K562 (cell line): ENCODE measurements around the gene NOP14. TPM values are rescaled to one million over a fixed set of nuclear protein-coding genes. Genes with fewer than 3 reads are reported as not detected.

Source experiments
- ATAC-seq: fragments of 200-7000 bp; cut with Tn5 transposase; 3 replicates; pipeline ENCODE4 v1.9.1; 2020; ENCODE audit warnings: moderate library complexity
- BruUV-seq: library from RNA; stranded (reverse); fragments of 400-500 nt; replicated peaks from 2 replicates; lab custom pipeline; 2021; lab: Mats Ljungman, UMichigan
- CTCF ChIA-PET: fragments of 300-600 bp; formaldehyde crosslinking; extraction: SDS; loops from one replicate; lab custom pipeline; 2021; ENCODE audit warnings: low intra/inter-chr PET ratio; lab: Yijun Ruan, JAX
- POLR2A ChIA-PET: fragments of 300-600, 350-650 bp; sonication (Branson Sonifier 250); formaldehyde crosslinking; extraction: SDS; loops from one replicate; lab custom pipeline; 2021; ENCODE audit warnings: antibody characterized with exemption, inconsistent platforms; lab: Yijun Ruan, JAX
- DNase-seq, 4 experiments: peaks; one replicate each; pipeline versions ENCODE4 v3.0.0 to v3.0.0-alpha.2; 2011 to 2018; ENCODE audit warnings: low spot score in 3 of 4, mixed read lengths in 3 of 4; ENCODE audit errors: extremely low read depth in 1 of 4
- FAIRE-seq: peaks from 2 replicates; lab custom pipeline; 2011; peaks lifted over from hg19 to GRCh38; lab: Jason Lieb, UNC
- H2AFZ ChIP-seq: 2 replicates; pipeline ENCODE4 v1.6.0; 2011; ENCODE audit warnings: low read depth, low read length, control low read depth, inconsistent platforms
- H3K27ac ChIP-seq: fragments of 200-600 bp; 3 replicates; pipeline ENCODE4 v1.8.0; 2011; ENCODE audit warnings: low read depth, mild to moderate bottlenecking, control low read depth, inconsistent platforms, low read length, moderate library complexity, mixed read lengths; ENCODE audit errors: extremely low read depth
- H3K27me3 ChIP-seq, 2 experiments: fragments of 300-600 bp in 1 of 2; 2 replicates in 1 of 2; 3 replicates in 1 of 2; pipeline versions ENCODE4 v1.6.0 to v1.8.0; 2011; ENCODE audit warnings: inconsistent platforms in 2 of 2, low read length in 2 of 2, mild to moderate bottlenecking in 1 of 2, mixed read lengths in 1 of 2, moderate library complexity in 1 of 2; ENCODE audit not compliant: control insufficient read depth in 2 of 2, insufficient read depth in 2 of 2
- H3K36me3 ChIP-seq: fragments of 300-600 bp; 3 replicates; pipeline ENCODE4 v1.8.0; 2011; ENCODE audit warnings: mild to moderate bottlenecking, low read length, inconsistent platforms; ENCODE audit not compliant: control insufficient read depth, insufficient read depth
- H3K4me1 ChIP-seq, 2 experiments: fragments of 200-600 bp in 1 of 2; replicated peaks in 1 of 2; 2 replicates in 1 of 2; 3 replicates in 1 of 2; pipeline versions ENCODE4 v1.5.1 to v1.8.0; 2011; ENCODE audit warnings: inconsistent platforms in 2 of 2, low read length in 2 of 2, mild to moderate bottlenecking in 1 of 2, mixed read lengths in 1 of 2, moderate library complexity in 1 of 2; ENCODE audit not compliant: control insufficient read depth in 2 of 2, insufficient read depth in 2 of 2
- H3K4me2 ChIP-seq: 2 replicates; pipeline ENCODE4 v1.6.1; 2011; ENCODE audit warnings: low read length, control low read depth, inconsistent platforms, mixed read lengths; ENCODE audit not compliant: insufficient read depth
- H3K4me3 ChIP-seq: fragments of 200-600 bp; sonication (generic), shearing (Covaris generic); 2 replicates; pipeline ENCODE4 v1.5.1; 2016; ENCODE audit warnings: control low read depth, inconsistent platforms
- H3K79me2 ChIP-seq: fragments of 200-600 bp; 3 replicates; pipeline ENCODE4 v1.8.0; 2011; ENCODE audit warnings: low read length, inconsistent platforms; ENCODE audit not compliant: control insufficient read depth, insufficient read depth
- H3K9ac ChIP-seq, 2 experiments: 2 replicates each; pipeline versions ENCODE4 v1.6.0 to v1.6.1; 2011; ENCODE audit warnings: low read depth in 2 of 2, low read length in 2 of 2, control low read depth in 1 of 2, inconsistent platforms in 1 of 2, mild to moderate bottlenecking in 1 of 2, mixed read lengths in 1 of 2; ENCODE audit not compliant: insufficient read depth in 1 of 2
- H3K9me1 ChIP-seq: one replicate; pipeline ENCODE4 v1.6.0; 2011; ENCODE audit warnings: inconsistent platforms, mild to moderate bottlenecking, low read length, moderate library complexity; ENCODE audit not compliant: control insufficient read depth, insufficient read depth
- H3K9me3 ChIP-seq: replicated peaks from 2 replicates; pipeline ENCODE4 v1.5.1; 2011; ENCODE audit warnings: low read depth, low read length, inconsistent platforms; ENCODE audit not compliant: control insufficient read depth, insufficient read depth
- H4K20me1 ChIP-seq: replicated peaks from 2 replicates; pipeline ENCODE4 v1.6.1; 2011; ENCODE audit warnings: low read length, inconsistent platforms, mixed read lengths; ENCODE audit not compliant: control insufficient read depth, insufficient read depth
- FIP1L1 ChIP-seq: fragments of 200-400 bp; formaldehyde crosslinking; IDR thresholded peaks from 2 replicates; pipeline ENCODE4 v1.6.1; 2018; ENCODE audit warnings: mild to moderate bottlenecking, low read depth, low read length; ENCODE audit not compliant: poor library complexity, severe bottlenecking
- HDAC3 ChIP-seq: fragments of 450-650 bp; IDR thresholded peaks from 2 replicates; pipeline ENCODE4 v1.6.1; 2018; ENCODE audit warnings: borderline replicate concordance, mild to moderate bottlenecking, moderate library complexity; ENCODE audit not compliant: partially characterized antibody
- JUN ChIP-seq, 2 experiments: sonication (generic) in 1 of 2; formaldehyde crosslinking in 1 of 2; IDR thresholded peaks; 2 replicates each; pipeline versions ENCODE4 v1.6.1 to v1.8.0; 2012 to 2022; ENCODE audit warnings: borderline replicate concordance in 2 of 2, mild to moderate bottlenecking in 2 of 2, improper control_type of control experiment in 1 of 2, low read depth in 1 of 2, low read length in 1 of 2, missing genetic modification reagents in 1 of 2
- NFXL1 ChIP-seq: fragments of 450-650 bp; formaldehyde crosslinking; IDR thresholded peaks from 2 replicates; pipeline ENCODE4 v1.4.0; 2021; ENCODE audit warnings: mild to moderate bottlenecking
- RBM15 ChIP-seq: fragments of 200-400 bp; formaldehyde crosslinking; IDR thresholded peaks from 2 replicates; pipeline ENCODE4 v1.6.1; 2018; ENCODE audit warnings: mild to moderate bottlenecking, low read length, moderate library complexity; ENCODE audit not compliant: insufficient read depth
- U2AF2 ChIP-seq: fragments of 200-400 bp; formaldehyde crosslinking; optimal IDR thresholded peaks from 2 replicates; pipeline ENCODE3; 2017; ENCODE audit warnings: low read depth, mild to moderate bottlenecking, low read length
- ZNF239 ChIP-seq: fragments of 250-450 bp; sonication (Bioruptor Pico); IDR thresholded peaks from 2 replicates; pipeline ENCODE4 v1.4.0; 2020; ENCODE audit warnings: mild to moderate bottlenecking
- WGBS: fragments of 100-300 bp; shearing (Covaris generic); methylation state at CpG from one replicate; pipeline ENCODE4 v1.1.6; 2016; ENCODE audit warnings: low coverage, mixed read lengths; ENCODE audit not compliant: insufficient coverage; ENCODE audit errors: missing lambda C conversion rate; 5-methylcytosine and 5-hydroxymethylcytosine counted together
- in situ Hi-C: fragments of 300-500 bp; cut with MboI; formaldehyde crosslinking; loops from 4 replicates; pipeline ENCODE4 v1.15.0; 2018; ENCODE audit warnings: inconsistent platforms, mixed read lengths
- intact Hi-C: fragments of 100-400 bp; cut with micrococcal nuclease; formaldehyde crosslinking; loops from 2 replicates; pipeline ENCODE4 v1.14.2; 2022
- polyA plus RNA-seq, 8 experiments: library from polyadenylated mRNA; depleted of rRNA in 4 of 8; stranded (reverse) in 5 of 8; unstranded in 3 of 8; fragments of >200 nt; fragmentation: Nextera tagmentation in 2 of 8; fragmentation: Illumina TruSeq in 1 of 8; extraction: Ambion mirVana in 2 of 8; extraction: Trizol in 1 of 8; gene quantifications; 2 replicates each; pipeline versions ENCODE4 v1.2.1 to v1.2.3, GENCODE V29; 2011 to 2014; ENCODE audit warnings: inconsistent platforms in 1 of 8, missing spikeins in 1 of 8
- total RNA-seq, 7 experiments: library from RNA; depleted of rRNA in 6 of 7; stranded (reverse); fragments of >200 nt in 6 of 7; fragmentation: Illumina TruSeq in 2 of 7; extraction: Trizol in 2 of 7; gene quantifications; 2 replicates each; pipeline versions ENCODE4 v1.2.1 to v1.2.3, GENCODE V29; 2011 to 2021; ENCODE audit warnings: low replicate concordance in 1 of 7
- TF ChIP-seq, protein P1 (sequence below): sonication (generic); formaldehyde crosslinking; IDR thresholded peaks from 2 replicates; pipeline ENCODE4 v1.8.0; 2022; ENCODE audit warnings: mild to moderate bottlenecking, missing genetic modification reagents, borderline replicate concordance

NOP14 gene
- total and polyA plus RNA-seq, 9 of the 15 experiments (the other 6 are each of a cell fraction or from before 2014, with no cell fraction given) = 12.7 to 76.0 (median 50.9) TPM

DNA sequence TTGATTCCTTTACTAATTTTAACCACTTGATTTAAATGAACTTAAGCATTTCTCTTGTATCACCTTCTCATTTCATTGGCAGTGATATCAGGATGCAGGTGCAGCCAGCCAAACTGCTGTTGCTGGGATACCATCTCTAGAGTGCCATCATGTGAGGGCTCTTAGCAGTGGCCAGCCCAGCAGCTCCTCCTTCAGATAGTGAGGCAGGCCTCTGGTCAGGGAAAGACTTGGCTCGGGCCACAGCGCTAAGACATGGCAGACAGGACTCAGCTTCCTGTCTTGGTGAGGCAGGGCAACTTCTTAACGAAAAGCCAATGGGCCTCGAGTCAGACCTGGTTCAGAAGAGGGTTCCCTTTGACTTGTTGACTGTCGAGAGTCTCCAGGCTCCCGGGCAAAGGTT lies 50.0 kb downstream of the NOP14 start:
- DNase-seq (no peak), FAIRE-seq (no peak), ATAC-seq (no peak)
- Histone ChIP-seq H3K9me3 (no peaks in the 10 kb centered on the region), H3K36me3 (peaks cover 51% of the 10 kb centered on the region; the same call in 2 of the 3 replicates), H3K4me2 (no peak overlapping the region), H2AFZ (no peak overlapping the region), H3K9ac (no peak overlapping the region; a peak in 1 of 4 replicates), H3K27me3 (no peaks in the 10 kb centered on the region), H3K9me1 (no peaks in the 10 kb centered on the region), H3K79me2 (no peaks in the 10 kb centered on the region), H3K27ac (no peak overlapping the region), H3K4me1 (peaks cover 0 to 3% of the 10 kb centered on the region in 2 experiments; a peak in 1 of 5 replicates), H4K20me1 (no peaks in the 10 kb centered on the region), H3K4me3 (no peak overlapping the region)
- 91% methylated on average over 6 of the region's 6 CpGs for WGBS
- BruUV-seq = no TSS peak
- CTCF ChIA-PET = no interaction called here
- intact Hi-C loops (no loop called here), in situ Hi-C loops (no loop called here)
- POLR2A ChIA-PET = interaction anchor here (1.2 kb wide), 1 partner anchor 23 kb away, joined by 3 read pairs; no protein-coding TSS in a partner anchor
- TF ChIP-seq FIP1L1 (no peak), ZNF239 (CRISPR knock-in tag) (no peak), JUN (IDR thresholded peaks at IDR 0.05; ENCODE audit: borderline replicate concordance, low read depth, low read length) (no peak), JUN (CRISPR knock-in tag; IDR thresholded peaks at IDR 0.05; ENCODE audit: borderline replicate concordance) (no peak), HDAC3 (no peak), RBM15 (no peak), U2AF2 (no peak), NFXL1 (no peak)
- TF ChIP-seq, protein P1, sequence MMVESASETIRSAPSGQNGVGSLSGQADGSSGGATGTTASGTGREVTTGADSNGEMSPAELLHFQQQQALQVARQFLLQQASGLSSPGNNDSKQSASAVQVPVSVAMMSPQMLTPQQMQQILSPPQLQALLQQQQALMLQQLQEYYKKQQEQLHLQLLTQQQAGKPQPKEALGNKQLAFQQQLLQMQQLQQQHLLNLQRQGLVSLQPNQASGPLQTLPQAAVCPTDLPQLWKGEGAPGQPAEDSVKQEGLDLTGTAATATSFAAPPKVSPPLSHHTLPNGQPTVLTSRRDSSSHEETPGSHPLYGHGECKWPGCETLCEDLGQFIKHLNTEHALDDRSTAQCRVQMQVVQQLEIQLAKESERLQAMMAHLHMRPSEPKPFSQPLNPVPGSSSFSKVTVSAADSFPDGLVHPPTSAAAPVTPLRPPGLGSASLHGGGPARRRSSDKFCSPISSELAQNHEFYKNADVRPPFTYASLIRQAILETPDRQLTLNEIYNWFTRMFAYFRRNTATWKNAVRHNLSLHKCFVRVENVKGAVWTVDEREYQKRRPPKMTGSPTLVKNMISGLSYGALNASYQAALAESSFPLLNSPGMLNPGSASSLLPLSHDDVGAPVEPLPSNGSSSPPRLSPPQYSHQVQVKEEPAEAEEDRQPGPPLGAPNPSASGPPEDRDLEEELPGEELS = no peak
